Caco-2 (cell line): ENCODE data around the gene CNOT2. TPM values are rescaled to one million over a fixed set of nuclear protein-coding genes. Genes with fewer than 3 reads are reported as not detected.

Source experiments
- BruUV-seq: library from RNA; stranded (reverse); fragments of 400-500 nt; replicated peaks from 2 replicates; lab custom pipeline; 2021; lab: Mats Ljungman, UMichigan
- CTCF ChIA-PET: fragments of 300-600 bp; sonication (Branson Sonifier 250); formaldehyde crosslinking; loops from one replicate; lab custom pipeline; 2022; ENCODE audit warnings: antibody characterized with exemption; lab: Charles Lee
- POLR2A ChIA-PET: fragments of 300-600 bp; sonication (Branson Sonifier 250); formaldehyde crosslinking; loops from one replicate; lab custom pipeline; 2022; ENCODE audit warnings: antibody characterized with exemption; lab: Charles Lee
- DNase-seq, 2 experiments: peaks; one replicate each; pipeline versions ENCODE4 v3.0.0 to v3.0.0-alpha.2; 2020 to 2022
- H3K27me3 ChIP-seq: replicated peaks from 2 replicates; pipeline ENCODE4 v1.6.0; 2011; ENCODE audit warnings: low read length; ENCODE audit not compliant: control insufficient read depth, insufficient read depth
- H3K36me3 ChIP-seq: 2 replicates; pipeline ENCODE4 v1.5.1; 2011; ENCODE audit warnings: low read length; ENCODE audit not compliant: control insufficient read depth, insufficient read depth
- H3K4me1 ChIP-seq: fragments of 250-450 bp; sonication (Bioruptor Pico); 2 replicates; pipeline ENCODE4 v1.5.1; 2020; ENCODE audit warnings: mild to moderate bottlenecking
- H3K4me3 ChIP-seq: 2 replicates; pipeline ENCODE4 v1.5.1; 2011; ENCODE audit warnings: low read depth, mild to moderate bottlenecking, control low read depth, low read length
- H3K9me3 ChIP-seq: fragments of 250-450 bp; sonication (Bioruptor Pico); 2 replicates; pipeline ENCODE4 v1.5.1; 2020; ENCODE audit warnings: mild to moderate bottlenecking, moderate library complexity
- H3K27ac Mint-ChIP-seq: one replicate; pipeline ENCODE4 v1.8.0; 2022; ENCODE audit warnings: mixed read lengths; ENCODE audit not compliant: unreplicated experiment
- H3K27me3 Mint-ChIP-seq: one replicate; pipeline ENCODE4 v1.8.0; 2022; ENCODE audit warnings: mixed read lengths; ENCODE audit not compliant: insufficient read depth, unreplicated experiment
- H3K36me3 Mint-ChIP-seq: one replicate; pipeline ENCODE4 v1.8.0; 2022; ENCODE audit warnings: mild to moderate bottlenecking, mixed read lengths; ENCODE audit not compliant: insufficient read depth, unreplicated experiment
- H3K4me1 Mint-ChIP-seq: one replicate; pipeline ENCODE4 v1.8.0; 2022; ENCODE audit warnings: low read depth, mixed read lengths; ENCODE audit not compliant: unreplicated experiment
- H3K4me3 Mint-ChIP-seq: one replicate; pipeline ENCODE4 v1.8.0; 2022; ENCODE audit warnings: mild to moderate bottlenecking, moderate library complexity, mixed read lengths; ENCODE audit not compliant: unreplicated experiment
- H3K9me3 Mint-ChIP-seq: one replicate; pipeline ENCODE4 v1.8.0; 2022; ENCODE audit warnings: mixed read lengths; ENCODE audit not compliant: unreplicated experiment
- CTCF ChIP-seq, 2 experiments: fragments of 200-600 bp in 1 of 2; IDR thresholded peaks; 1 replicate in 1 of 2; 2 replicates in 1 of 2; pipeline versions ENCODE4 v1.5.1 to v1.8.0; 2011 to 2022; ENCODE audit warnings: antibody characterized with exemption in 1 of 2, control low read depth in 1 of 2, inconsistent platforms in 1 of 2, low read depth in 1 of 2, low read length in 1 of 2, mild to moderate bottlenecking in 1 of 2, moderate library complexity in 1 of 2; ENCODE audit not compliant: insufficient read depth in 1 of 2, severe bottlenecking in 1 of 2, unreplicated experiment in 1 of 2
- intact Hi-C: fragments of 100-400 bp; cut with micrococcal nuclease; formaldehyde crosslinking; loops from one replicate; pipeline ENCODE4 v1.10.0; 2022; ENCODE audit not compliant: unreplicated experiment
- total RNA-seq: library from RNA; stranded (reverse); gene quantifications from 2 replicates; pipeline ENCODE4 v1.2.3, GENCODE V29; 2022

CNOT2 gene
- total RNA-seq, 1 experiment from 2014 or later = 83.5 TPM

GRCh38 chr12:70278945-70279344 lies 35.7 kb downstream of the CNOT2 start:
- H3K9me3 Mint-ChIP-seq = no peaks in the 10 kb centered on the region

GRCh38 chr12:70283232-70283631 lies 40.0 kb downstream of the CNOT2 start:
- Mint-ChIP-seq H3K4me3 (no peak overlapping the region), H3K4me1 (no peaks in the 10 kb centered on the region), H3K36me3 (peaks cover 18% of the 10 kb centered on the region), H3K27me3 (no peaks in the 10 kb centered on the region), H3K9me3 (no peaks in the 10 kb centered on the region), H3K27ac (no peak overlapping the region)
- Histone ChIP-seq H3K4me1 (no peaks in the 10 kb centered on the region), H3K9me3 (no peaks in the 10 kb centered on the region), H3K27me3 (no peaks in the 10 kb centered on the region), H3K36me3 (no peaks in the 10 kb centered on the region; the same call in 1 of the 2 replicates), H3K4me3 (no peak overlapping the region)
- CTCF ChIA-PET = interaction anchor here (0.7 kb wide), 1 partner anchor 305 kb away, joined by 7 read pairs; no protein-coding TSS in a partner anchor
- no peak for DNase-seq
- intact Hi-C loops = no loop called here
- no peak for TF ChIP-seq CTCF (IDR thresholded peaks at IDR 0.05; ENCODE audit: insufficient read depth in 1 of 2, low read depth in 1 of 2, low read length in 1 of 2, severe bottlenecking in 1 of 2, unreplicated experiment in 1 of 2)
- POLR2A ChIA-PET = no interaction called here
- no TSS peak for BruUV-seq

More at GRCh38 chr12:70278945-70279344, 35.7 kb downstream of the CNOT2 start:
- Histone ChIP-seq H3K4me3 (no peak overlapping the region), H3K4me1 (no peaks in the 10 kb centered on the region), H3K9me3 (no peaks in the 10 kb centered on the region), H3K36me3 (no peaks in the 10 kb centered on the region; the same call in 1 of the 2 replicates), H3K27me3 (no peaks in the 10 kb centered on the region)
- Mint-ChIP-seq H3K36me3 (peaks cover 13% of the 10 kb centered on the region), H3K4me1 (peaks cover 19% of the 10 kb centered on the region), H3K27me3 (no peaks in the 10 kb centered on the region), H3K4me3 (no peak overlapping the region), H3K27ac (no peak overlapping the region)
- ChIA-PET CTCF (no interaction called here), POLR2A (no interaction called here)
- DNase-seq = no peak
- TF ChIP-seq CTCF (IDR thresholded peaks at IDR 0.05; ENCODE audit: insufficient read depth in 1 of 2, low read depth in 1 of 2, low read length in 1 of 2, severe bottlenecking in 1 of 2, unreplicated experiment in 1 of 2) = no peak
- intact Hi-C loops = no loop called here
- no TSS peak for BruUV-seq

GRCh38 chr12:70288817-70289216 lies 45.6 kb downstream of the CNOT2 start:
- H3K9me3 Mint-ChIP-seq = no peaks in the 10 kb centered on the region
- POLR2A ChIA-PET = no interaction called here
- no peaks in the 10 kb centered on the region for H3K27me3 ChIP-seq
- peaks cover 44% of the 10 kb centered on the region for H3K36me3 Mint-ChIP-seq
- CTCF ChIA-PET = interaction anchor here (1.0 kb wide), 1 partner anchor 388 kb away, joined by 3 read pairs; no protein-coding TSS in a partner anchor
- H3K4me1 ChIP-seq = no peaks in the 10 kb centered on the region
- intact Hi-C loops = no loop called here
- no peak for DNase-seq
- H3K4me1 Mint-ChIP-seq = peaks cover 17% of the 10 kb centered on the region
- no peaks in the 10 kb centered on the region for H3K9me3 ChIP-seq
- no peak overlapping the region for H3K4me3 ChIP-seq
- H3K27me3 Mint-ChIP-seq = no peaks in the 10 kb centered on the region
- no peak overlapping the region for H3K27ac Mint-ChIP-seq
- no peak for TF ChIP-seq CTCF (IDR thresholded peaks at IDR 0.05; ENCODE audit: insufficient read depth in 1 of 2, low read depth in 1 of 2, low read length in 1 of 2, severe bottlenecking in 1 of 2, unreplicated experiment in 1 of 2)
- H3K36me3 ChIP-seq = no peaks in the 10 kb centered on the region; the same call in 1 of the 2 replicates
- BruUV-seq = no TSS peak
- H3K4me3 Mint-ChIP-seq = no peak overlapping the region
